ENCODE data around the gene C1orf50.
A peak's percentile ranks its signal among the peaks of the same experiment; 100 is the strongest.

C1orf50 gene

GRCh38 chr1:42766741-42767509 lies at the start of gene C1orf50, which contains the start of gene P3H1:
Gene C1orf50 (plus strand): TSS chr1:42767249. CDS start chr1:42767312, 63 bp downstream.
Gene P3H1 (minus strand): TSS chr1:42767028. CDS start chr1:42766971, 57 bp downstream.
- no peak for TF ChIP-seq CTCF (IDR thresholded peaks at IDR 0.05)

GRCh38 chr1:42720868-42721267 lies 46.2 kb upstream of the C1orf50 start:
- TF ChIP-seq CTCF (IDR thresholded peaks at IDR 0.05), result no peak

DNA sequence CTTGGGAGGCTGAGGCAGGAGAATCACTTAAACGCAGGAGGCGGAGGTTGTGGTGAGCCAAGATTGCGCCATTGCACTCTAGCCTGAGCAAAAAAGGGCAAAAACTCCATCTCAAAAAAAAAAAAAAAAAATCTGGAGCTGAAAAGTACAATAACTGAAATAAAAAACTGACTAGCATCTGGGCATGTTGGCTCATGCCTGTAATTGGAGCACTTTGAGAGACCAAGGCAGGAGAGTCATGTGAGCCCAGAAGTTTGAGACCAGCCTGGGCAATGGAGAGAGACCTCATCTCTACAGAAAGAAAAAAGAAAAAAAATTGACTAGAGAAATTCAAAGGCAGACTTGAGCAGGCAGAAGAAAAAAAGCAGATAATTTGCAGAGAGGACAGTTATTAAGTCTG lies 45.1 kb upstream of the C1orf50 start:
- no peak for TF ChIP-seq CTCF (IDR thresholded peaks at IDR 0.05)

DNA sequence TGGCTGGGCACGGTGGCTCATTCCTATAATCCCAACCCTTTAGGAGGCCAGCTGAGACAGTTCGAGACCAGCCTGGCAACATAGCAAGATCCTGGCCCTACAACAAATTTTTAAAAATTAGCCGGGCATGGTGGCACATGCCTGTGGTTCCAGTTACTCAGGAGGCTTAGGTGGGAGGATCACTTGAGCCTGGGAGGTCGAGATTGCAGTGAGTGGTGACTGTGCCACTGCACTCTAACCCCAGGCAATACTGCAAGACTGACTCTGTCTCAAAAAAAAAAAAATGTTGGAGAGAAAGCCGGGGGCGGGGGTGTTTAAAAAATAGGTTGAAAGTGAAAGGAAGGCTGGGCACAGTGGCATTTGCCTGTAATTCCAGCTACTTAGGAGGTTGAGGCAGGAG lies 43.5 kb upstream of the C1orf50 start:
- no peak for TF ChIP-seq CTCF (IDR thresholded peaks at IDR 0.05)

- no peak for TF ChIP-seq CTCF (IDR thresholded peaks at IDR 0.05)
Measured at GRCh38 chr1:42730002-42730401, 37.0 kb upstream of the C1orf50 start.

GRCh38 chr1:42730988-42731387 lies 36.1 kb upstream of the C1orf50 start:
- peak; percentile 64 for TF ChIP-seq CTCF (IDR thresholded peaks at IDR 0.05)

GRCh38 chr1:42731585-42731984 lies 35.5 kb upstream of the C1orf50 start:
- no peak for TF ChIP-seq CTCF (IDR thresholded peaks at IDR 0.05)

All from LNCAP (cell line).